Thyroid gland (tissue), 4 donors: ENCODE measurements around the gene RASSF4. TPM values are rescaled to one million over a fixed set of nuclear protein-coding genes. Genes with fewer than 3 reads are reported as not detected.

Source experiments
- DNase-seq, 2 donors: peaks; one replicate each; pipeline ENCODE4 v3.0.0-alpha.2; 2019
- H3K27ac ChIP-seq, 3 donors: fragments of 200-600 bp; sonication (generic); 1 replicate in 2 of 3; 2 replicates in 1 of 3; pipeline ENCODE4 v1.5.1; 2016 to 2019; ENCODE audit warnings: mild to moderate bottlenecking in 1 of 3, moderate library complexity in 1 of 3
- H3K27me3 ChIP-seq: fragments of 200-600 bp; sonication (generic); one replicate; pipeline ENCODE4 v1.5.1; 2019
- H3K36me3 ChIP-seq, 2 donors: fragments of 200-600 bp; sonication (generic); one replicate each; pipeline ENCODE4 v1.5.1; 2016 to 2019
- H3K4me1 ChIP-seq, 2 donors: fragments of 200-600 bp; sonication (generic); one replicate each; pipeline ENCODE4 v1.5.1; 2017 to 2019
- H3K4me3 ChIP-seq, 3 donors: fragments of 200-600 bp; sonication (generic); replicated peaks in 1 of 3; 1 replicate in 2 of 3; 2 replicates in 1 of 3; pipeline ENCODE4 v1.5.1; 2016; ENCODE audit warnings: mild to moderate bottlenecking in 1 of 3
- H3K9me3 ChIP-seq: fragments of 200-600 bp; sonication (generic); one replicate; pipeline ENCODE4 v1.5.1; 2017
- POLR2A ChIP-seq, 2 donors: fragments of 450-650 bp; IDR thresholded peaks; one replicate each; pipeline ENCODE4 v1.6.1; 2017; ENCODE audit warnings: antibody characterized with exemption in 2 of 2, mild to moderate bottlenecking in 2 of 2, moderate library complexity in 1 of 2
- WGBS, 2 donors: methylation state at CpG; one replicate each; pipeline ENCODE4 v1.1.5; 2017; 5-methylcytosine and 5-hydroxymethylcytosine counted together
- intact Hi-C: fragments of 100-400 bp; cut with DNase I; formaldehyde crosslinking; loops from one replicate; pipeline ENCODE4 v1.15.1; 2023
- total RNA-seq, 4 donors: library from RNA; depleted of rRNA; stranded (reverse); fragments of >200 nt; gene quantifications; one replicate each; pipeline ENCODE4 v1.2.3, GENCODE V29; 2016
- TF ChIP-seq, protein P1 (sequence below), 6 experiments: fragments of 200-600 bp in 3 of 6; fragments of 450-650 bp in 3 of 6; sonication (generic) in 3 of 6; IDR thresholded peaks; one replicate each; pipeline ENCODE4 v1.5.1; 2016 to 2019; ENCODE audit warnings: antibody characterized with exemption in 6 of 6, mild to moderate bottlenecking in 2 of 6, inconsistent platforms in 1 of 6, moderate library complexity in 1 of 6

RASSF4 gene
- total RNA-seq, 4 donors from 2014 or later = 175 to 226 (median 203) TPM

DNA sequence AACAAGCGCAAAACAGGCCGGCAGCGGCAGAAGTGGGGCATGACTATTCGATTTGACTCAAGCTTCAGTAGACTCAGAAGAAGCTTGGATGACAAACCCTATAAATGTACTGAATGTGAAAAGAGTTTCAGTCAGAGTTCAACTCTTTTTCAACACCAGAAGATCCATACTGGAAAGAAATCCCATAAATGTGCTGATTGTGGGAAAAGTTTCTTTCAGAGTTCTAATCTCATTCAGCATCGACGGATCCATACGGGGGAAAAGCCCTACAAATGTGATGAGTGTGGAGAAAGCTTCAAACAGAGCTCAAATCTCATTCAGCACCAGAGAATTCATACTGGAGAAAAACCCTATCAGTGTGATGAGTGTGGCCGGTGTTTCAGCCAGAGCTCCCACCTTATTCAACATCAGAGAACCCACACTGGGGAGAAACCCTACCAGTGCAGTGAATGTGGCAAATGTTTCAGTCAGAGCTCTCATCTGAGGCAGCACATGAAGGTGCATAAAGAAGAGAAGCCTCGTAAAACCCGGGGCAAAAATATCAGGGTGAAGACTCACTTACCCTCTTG lies 43.9 kb downstream of the RASSF4 start:
- Histone ChIP-seq H3K4me3 (no peak overlapping the region), H3K27ac (no peak overlapping the region), H3K9me3 (no peaks in the 10 kb centered on the region), H3K36me3 (peaks cover 7 to 12% of the 10 kb centered on the region in 2 donors), H3K27me3 (no peaks in the 10 kb centered on the region), H3K4me1 (peaks cover 21 to 34% of the 10 kb centered on the region in 2 donors)
- intact Hi-C loops = loop anchor here (10.0 kb wide), 1 partner anchor 231 kb away; no protein-coding TSS in a partner anchor
- TF ChIP-seq, protein P1, sequence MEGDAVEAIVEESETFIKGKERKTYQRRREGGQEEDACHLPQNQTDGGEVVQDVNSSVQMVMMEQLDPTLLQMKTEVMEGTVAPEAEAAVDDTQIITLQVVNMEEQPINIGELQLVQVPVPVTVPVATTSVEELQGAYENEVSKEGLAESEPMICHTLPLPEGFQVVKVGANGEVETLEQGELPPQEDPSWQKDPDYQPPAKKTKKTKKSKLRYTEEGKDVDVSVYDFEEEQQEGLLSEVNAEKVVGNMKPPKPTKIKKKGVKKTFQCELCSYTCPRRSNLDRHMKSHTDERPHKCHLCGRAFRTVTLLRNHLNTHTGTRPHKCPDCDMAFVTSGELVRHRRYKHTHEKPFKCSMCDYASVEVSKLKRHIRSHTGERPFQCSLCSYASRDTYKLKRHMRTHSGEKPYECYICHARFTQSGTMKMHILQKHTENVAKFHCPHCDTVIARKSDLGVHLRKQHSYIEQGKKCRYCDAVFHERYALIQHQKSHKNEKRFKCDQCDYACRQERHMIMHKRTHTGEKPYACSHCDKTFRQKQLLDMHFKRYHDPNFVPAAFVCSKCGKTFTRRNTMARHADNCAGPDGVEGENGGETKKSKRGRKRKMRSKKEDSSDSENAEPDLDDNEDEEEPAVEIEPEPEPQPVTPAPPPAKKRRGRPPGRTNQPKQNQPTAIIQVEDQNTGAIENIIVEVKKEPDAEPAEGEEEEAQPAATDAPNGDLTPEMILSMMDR (IDR thresholded peaks at IDR 0.05) = no peak
- TF ChIP-seq POLR2A (IDR thresholded peaks at IDR 0.05) = no peak
- no peak for DNase-seq
- WGBS, 2 donors = 91 to 94% methylated on average over 10 of the region's 10 CpGs

DNA sequence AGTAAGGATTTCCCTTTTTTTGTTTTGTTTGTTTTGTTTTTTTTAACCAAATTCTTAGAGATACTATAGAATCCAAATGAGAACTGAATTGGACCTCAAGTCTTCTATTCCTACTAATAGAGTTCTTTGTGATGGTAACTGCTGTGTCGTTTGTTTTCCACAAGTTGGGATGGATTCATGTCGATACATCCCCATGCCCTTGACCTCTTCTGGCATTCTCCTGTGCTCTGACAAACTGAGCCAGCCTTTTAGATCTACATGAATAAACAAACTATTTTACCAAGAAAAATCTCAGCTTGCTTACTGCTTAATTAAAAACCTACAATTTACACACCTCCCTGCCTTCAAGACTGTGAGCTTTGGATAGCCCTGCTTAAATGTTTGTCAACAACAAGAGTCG lies 45.1 kb downstream of the RASSF4 start:
- H3K4me1 ChIP-seq = peaks cover 21 to 22% of the 10 kb centered on the region in 2 donors
- TF ChIP-seq, protein P1 (IDR thresholded peaks at IDR 0.05) = no peak
- H3K27me3 ChIP-seq = no peaks in the 10 kb centered on the region
- no peak for DNase-seq
- 65 to 72% methylated on average over 3 of the region's 3 CpGs for WGBS, 2 donors
- intact Hi-C loops = loop anchor here (10.0 kb wide), 1 partner anchor 230 kb away; no protein-coding TSS in a partner anchor
- peak overlapping the region in 1 of 3 donors; percentile 34 for H3K27ac ChIP-seq
- no peak overlapping the region for H3K4me3 ChIP-seq
- H3K9me3 ChIP-seq = no peaks in the 10 kb centered on the region
- peaks cover 7 to 12% of the 10 kb centered on the region in 2 donors for H3K36me3 ChIP-seq

DNA sequence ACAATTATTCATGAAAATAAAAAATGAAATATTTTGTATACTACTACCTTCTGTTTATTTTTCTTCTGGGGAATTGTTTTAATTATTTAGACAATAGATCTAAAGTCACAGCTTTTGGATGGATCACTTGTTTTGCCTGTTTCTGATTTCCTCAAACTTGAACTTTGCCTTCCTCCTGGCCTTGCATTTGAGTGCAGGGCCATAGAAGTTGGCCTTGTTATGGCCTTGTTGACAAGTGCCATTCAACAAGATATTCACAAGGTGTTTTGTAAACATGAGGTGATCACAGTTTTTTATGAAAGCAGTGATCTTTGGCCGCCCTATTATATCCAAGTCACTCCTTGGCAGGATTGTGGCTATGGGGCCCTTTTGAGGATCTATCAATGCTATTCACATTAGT lies 45.7 kb downstream of the RASSF4 start:
- Histone ChIP-seq H3K36me3 (peaks cover 7 to 12% of the 10 kb centered on the region in 2 donors), H3K4me3 (no peak overlapping the region), H3K27ac (peak overlapping the region in 1 of 3 donors; percentile 34), H3K4me1 (peaks cover 18 to 21% of the 10 kb centered on the region in 2 donors), H3K27me3 (no peaks in the 10 kb centered on the region), H3K9me3 (no peaks in the 10 kb centered on the region)
- TF ChIP-seq, protein P1 (IDR thresholded peaks at IDR 0.05) = no peak
- TF ChIP-seq POLR2A (IDR thresholded peaks at IDR 0.05) = no peak
- DNase-seq = no peak
- intact Hi-C loops = loop anchor here (10.0 kb wide), 1 partner anchor 230 kb away; no protein-coding TSS in a partner anchor
- 100% methylated on average over 1 of the region's 1 CpG for whole genome bisulfite sequencing, 2 donors

DNA sequence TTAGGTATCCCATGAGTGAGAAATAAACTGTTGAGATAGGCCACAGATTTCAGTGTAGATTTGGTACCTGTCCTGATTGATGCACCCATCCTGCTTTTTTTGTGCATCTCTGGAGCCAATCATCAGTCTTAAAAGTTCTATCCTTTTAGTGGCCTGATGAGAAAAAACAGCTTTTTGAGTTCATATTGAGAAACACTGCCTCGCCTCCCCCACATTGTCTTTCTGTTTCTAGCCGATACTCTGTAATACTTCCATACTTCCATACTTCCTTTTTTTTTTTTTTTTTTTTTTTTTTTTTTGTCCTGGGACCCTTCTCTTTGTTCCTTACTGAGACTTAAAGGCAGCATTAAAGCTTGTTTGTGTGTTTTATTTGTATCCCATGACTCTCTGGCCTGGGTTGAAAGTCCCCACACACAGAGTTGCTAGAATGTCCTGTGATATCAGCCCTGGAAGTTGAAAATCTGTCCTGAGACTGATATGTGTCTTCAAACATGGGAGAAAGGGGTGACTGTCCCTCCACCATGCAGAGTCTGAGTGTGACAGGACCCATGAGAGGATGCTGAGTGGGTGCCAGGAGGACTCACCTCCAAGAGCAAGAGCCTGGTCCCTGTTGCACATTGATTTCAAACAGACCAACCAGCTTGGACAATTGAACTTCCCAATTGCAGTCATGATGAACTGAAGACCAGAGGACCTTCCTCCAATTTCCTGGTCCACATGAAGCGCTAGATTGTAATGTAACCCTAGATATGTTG lies 46.9 kb downstream of the RASSF4 start:
- TF ChIP-seq, protein P1 (IDR thresholded peaks at IDR 0.05) = no peak
- no peak for TF ChIP-seq POLR2A (IDR thresholded peaks at IDR 0.05)
- intact Hi-C loops = loop anchor here (10.0 kb wide), 1 partner anchor 228 kb away; no protein-coding TSS in a partner anchor
- Histone ChIP-seq H3K9me3 (no peaks in the 10 kb centered on the region), H3K27me3 (no peaks in the 10 kb centered on the region), H3K36me3 (peaks cover 7 to 12% of the 10 kb centered on the region in 2 donors), H3K4me3 (no peak overlapping the region), H3K4me1 (peaks cover 17 to 18% of the 10 kb centered on the region in 2 donors), H3K27ac (no peak overlapping the region)
- DNase-seq = no peak
- WGBS, 2 donors = 95 to 98% methylated on average over 3 of the region's 3 CpGs
